ENCODE results near the gene MYO9B. TPM values are rescaled to one million over a fixed set of nuclear protein-coding genes. Genes with fewer than 3 reads are reported as not detected.
"Not testable (repeated sequence)": the region's sequence is repeated elsewhere in the genome, so short reads cannot be mapped to it uniquely, and the experiment has no call there.

MYO9B gene
- total RNA-seq, 1 donor from 2014 or later: 30.7 TPM

DNA sequence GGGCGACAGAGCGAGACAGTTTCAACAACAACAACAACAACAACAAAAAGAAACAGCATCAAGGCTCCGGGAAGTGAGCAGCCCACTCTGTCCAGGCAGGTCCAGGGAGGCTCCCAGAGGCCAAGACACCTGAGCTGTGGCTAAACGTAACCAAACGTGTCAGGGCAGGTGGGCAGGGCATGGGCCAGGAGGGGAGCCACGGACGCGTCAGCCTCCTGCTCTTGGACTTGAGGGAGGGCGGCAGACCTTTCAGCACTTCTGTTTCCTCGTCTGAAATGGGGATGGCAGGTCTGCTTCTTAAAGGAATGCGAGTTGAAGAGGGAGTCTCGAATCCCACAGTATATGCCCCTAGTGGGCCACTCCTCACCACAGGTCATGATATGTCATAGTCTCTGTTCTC, 53.8 kb downstream of the MYO9B start:
- intact Hi-C loops (cut with micrococcal nuclease): no loop called here
- TF ChIP-seq, protein P1, sequence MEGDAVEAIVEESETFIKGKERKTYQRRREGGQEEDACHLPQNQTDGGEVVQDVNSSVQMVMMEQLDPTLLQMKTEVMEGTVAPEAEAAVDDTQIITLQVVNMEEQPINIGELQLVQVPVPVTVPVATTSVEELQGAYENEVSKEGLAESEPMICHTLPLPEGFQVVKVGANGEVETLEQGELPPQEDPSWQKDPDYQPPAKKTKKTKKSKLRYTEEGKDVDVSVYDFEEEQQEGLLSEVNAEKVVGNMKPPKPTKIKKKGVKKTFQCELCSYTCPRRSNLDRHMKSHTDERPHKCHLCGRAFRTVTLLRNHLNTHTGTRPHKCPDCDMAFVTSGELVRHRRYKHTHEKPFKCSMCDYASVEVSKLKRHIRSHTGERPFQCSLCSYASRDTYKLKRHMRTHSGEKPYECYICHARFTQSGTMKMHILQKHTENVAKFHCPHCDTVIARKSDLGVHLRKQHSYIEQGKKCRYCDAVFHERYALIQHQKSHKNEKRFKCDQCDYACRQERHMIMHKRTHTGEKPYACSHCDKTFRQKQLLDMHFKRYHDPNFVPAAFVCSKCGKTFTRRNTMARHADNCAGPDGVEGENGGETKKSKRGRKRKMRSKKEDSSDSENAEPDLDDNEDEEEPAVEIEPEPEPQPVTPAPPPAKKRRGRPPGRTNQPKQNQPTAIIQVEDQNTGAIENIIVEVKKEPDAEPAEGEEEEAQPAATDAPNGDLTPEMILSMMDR (IDR thresholded peaks at IDR 0.05; ENCODE audit: borderline replicate concordance): no peak

DNA sequence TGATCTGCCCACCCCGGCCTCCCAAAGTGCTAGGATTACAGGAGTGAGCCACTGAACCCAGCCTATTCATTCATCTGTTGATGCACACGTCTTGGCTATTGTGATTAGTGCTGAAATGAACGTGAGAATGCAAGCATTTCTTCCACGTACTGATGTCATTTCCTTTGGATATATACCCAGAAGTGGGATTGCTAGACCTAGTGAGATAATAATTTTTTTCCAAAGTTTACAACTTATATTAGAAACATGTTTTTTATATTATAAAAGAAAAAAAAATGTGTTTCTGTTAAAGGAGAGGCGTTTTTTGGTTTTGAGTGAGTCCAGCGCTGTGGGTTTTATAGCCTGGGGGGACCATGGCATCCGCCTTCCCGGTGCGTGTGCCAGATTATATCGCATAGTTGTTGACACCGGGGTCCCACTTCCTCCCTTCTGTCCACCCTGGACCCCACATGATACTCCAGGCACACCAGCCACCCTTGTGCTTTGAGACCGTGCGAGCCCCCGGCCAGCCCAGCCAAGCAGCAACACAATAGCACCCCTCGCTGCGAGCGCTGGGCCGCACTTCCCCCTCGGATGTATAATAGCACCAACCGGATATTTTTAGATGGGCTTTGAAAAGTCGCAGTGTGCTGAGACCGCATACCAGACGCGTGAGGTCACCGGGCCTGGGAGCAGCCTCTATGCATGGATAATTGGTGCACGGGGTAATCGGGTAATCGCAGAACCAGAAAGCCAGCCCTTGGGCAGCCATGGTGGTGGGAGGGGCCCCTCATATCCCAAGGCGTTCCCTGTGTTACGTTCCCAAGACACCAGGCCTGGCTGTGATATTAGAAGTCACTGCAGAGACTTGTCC, 59.6 kb downstream of the MYO9B start:
- peak overlapping the region; percentile 98 for H3K27ac ChIP-seq (replicated peaks)
- no peaks in the 10 kb centered on the region for H3K36me3 ChIP-seq
- peak; percentile 94 for DNase-seq
- no peaks in the 10 kb centered on the region for H3K27me3 ChIP-seq (ENCODE audit: low read depth)
- TF ChIP-seq, protein P1 (IDR thresholded peaks at IDR 0.05; ENCODE audit: borderline replicate concordance): peak; percentile 63
- intact Hi-C loops (cut with micrococcal nuclease): no loop called here
- peak overlapping the region; percentile 51 for H3K4me3 ChIP-seq
- H3K9me3 ChIP-seq (replicated peaks): no peaks in the 10 kb centered on the region
- H3K4me1 ChIP-seq: peaks cover 54% of the 10 kb centered on the region

More for the DNA sequence above, 53.8 kb downstream of the MYO9B start:
- Histone ChIP-seq H3K4me1 (peaks cover 20% of the 10 kb centered on the region), H3K9me3 (replicated peaks) (no peaks in the 10 kb centered on the region), H3K27ac (replicated peaks) (no peak overlapping the region), H3K4me3 (no peak overlapping the region), H3K36me3 (no peaks in the 10 kb centered on the region), H3K27me3 (ENCODE audit: low read depth) (no peaks in the 10 kb centered on the region)
- no peak for DNase-seq

DNA sequence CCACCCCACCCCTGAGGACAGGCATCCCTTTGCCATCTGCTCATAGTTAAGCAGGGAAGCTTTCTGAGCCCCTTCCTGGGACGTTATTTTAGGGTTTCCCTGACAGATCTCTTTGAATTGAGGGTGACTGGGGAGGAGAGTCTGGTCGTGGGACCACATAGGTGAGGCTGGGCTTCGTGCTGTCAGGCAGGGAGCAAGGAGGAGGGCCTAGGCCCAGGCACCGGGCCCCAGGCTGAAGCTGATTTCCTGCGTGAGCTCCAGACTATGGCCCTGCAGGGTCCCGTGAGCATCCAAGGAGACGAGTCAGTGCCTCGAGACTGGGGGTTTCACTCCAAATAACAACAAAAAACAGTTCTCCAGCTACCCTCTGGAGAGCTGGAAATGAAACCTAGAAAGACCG, 60.4 kb downstream of the MYO9B start:
- H3K27ac ChIP-seq (replicated peaks): peak overlapping the region; percentile 98
- peak overlapping the region; percentile 51 for H3K4me3 ChIP-seq
- H3K9me3 ChIP-seq (replicated peaks): no peaks in the 10 kb centered on the region
- no peak for DNase-seq
- intact Hi-C loops (cut with micrococcal nuclease): no loop called here
- peaks cover 57% of the 10 kb centered on the region for H3K4me1 ChIP-seq
- TF ChIP-seq, protein P1 (IDR thresholded peaks at IDR 0.05; ENCODE audit: borderline replicate concordance): no peak
- H3K27me3 ChIP-seq (ENCODE audit: low read depth): no peaks in the 10 kb centered on the region
- no peaks in the 10 kb centered on the region for H3K36me3 ChIP-seq

DNA sequence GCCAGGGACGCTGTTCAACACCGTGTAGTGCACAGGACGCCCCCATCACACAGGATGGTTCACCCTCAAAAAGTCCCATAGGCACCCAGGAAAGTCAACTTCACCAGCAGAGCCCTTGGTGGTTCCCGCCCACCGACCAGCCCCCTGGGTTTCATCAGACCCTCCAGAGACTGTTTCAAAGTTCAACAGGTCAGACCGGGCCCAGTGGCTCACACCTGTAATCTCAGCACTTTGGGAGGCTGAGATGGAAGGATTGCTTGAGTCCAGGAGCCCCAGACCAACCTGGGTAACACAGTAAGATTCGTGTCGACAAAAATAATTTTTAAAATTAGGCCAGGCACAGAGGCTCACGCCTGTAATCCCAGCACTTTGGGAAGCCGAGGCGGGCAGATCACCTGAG, 61.0 kb downstream of the MYO9B start:
- TF ChIP-seq, protein P1 (IDR thresholded peaks at IDR 0.05; ENCODE audit: borderline replicate concordance): no peak

DNA sequence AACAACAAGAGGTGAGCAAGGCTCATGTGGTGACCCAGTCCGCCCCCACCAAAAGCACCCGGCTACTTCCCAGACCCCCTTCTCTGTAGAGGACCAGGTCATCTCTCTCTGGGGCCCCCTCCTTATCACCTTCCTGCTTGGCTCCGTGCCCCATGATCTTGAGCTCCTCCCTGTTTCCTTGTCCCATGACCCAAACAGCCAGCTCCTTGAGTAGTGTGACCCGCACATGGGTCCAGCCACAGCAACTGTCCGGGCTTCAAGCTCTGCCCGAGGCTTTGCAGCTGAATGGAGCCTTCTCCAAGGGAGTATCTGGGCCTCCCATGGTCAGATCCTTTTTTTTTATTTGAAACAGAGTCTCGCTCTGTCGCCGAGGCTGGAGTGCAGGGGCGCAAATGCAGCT, 61.8 kb downstream of the MYO9B start:
- no peaks in the 10 kb centered on the region for H3K9me3 ChIP-seq (replicated peaks)
- H3K36me3 ChIP-seq: no peaks in the 10 kb centered on the region
- peak overlapping the region; percentile 98 for H3K27ac ChIP-seq (replicated peaks)
- H3K27me3 ChIP-seq (ENCODE audit: low read depth): no peaks in the 10 kb centered on the region
- peaks cover 65% of the 10 kb centered on the region for H3K4me1 ChIP-seq
- DNase-seq: peak; percentile 39
- intact Hi-C loops (cut with micrococcal nuclease): no loop called here
- TF ChIP-seq, protein P1 (IDR thresholded peaks at IDR 0.05; ENCODE audit: borderline replicate concordance): no peak
- no peak overlapping the region for H3K4me3 ChIP-seq

More for the DNA sequence above, 61.0 kb downstream of the MYO9B start:
- H3K9me3 ChIP-seq (replicated peaks): no peaks in the 10 kb centered on the region
- no peaks in the 10 kb centered on the region for H3K36me3 ChIP-seq
- intact Hi-C loops (cut with micrococcal nuclease): no loop called here
- H3K27me3 ChIP-seq (ENCODE audit: low read depth): no peaks in the 10 kb centered on the region
- no peak for DNase-seq
- peak overlapping the region; percentile 98 for H3K27ac ChIP-seq (replicated peaks)
- peaks cover 63% of the 10 kb centered on the region for H3K4me1 ChIP-seq
- H3K4me3 ChIP-seq: no peak overlapping the region

DNA sequence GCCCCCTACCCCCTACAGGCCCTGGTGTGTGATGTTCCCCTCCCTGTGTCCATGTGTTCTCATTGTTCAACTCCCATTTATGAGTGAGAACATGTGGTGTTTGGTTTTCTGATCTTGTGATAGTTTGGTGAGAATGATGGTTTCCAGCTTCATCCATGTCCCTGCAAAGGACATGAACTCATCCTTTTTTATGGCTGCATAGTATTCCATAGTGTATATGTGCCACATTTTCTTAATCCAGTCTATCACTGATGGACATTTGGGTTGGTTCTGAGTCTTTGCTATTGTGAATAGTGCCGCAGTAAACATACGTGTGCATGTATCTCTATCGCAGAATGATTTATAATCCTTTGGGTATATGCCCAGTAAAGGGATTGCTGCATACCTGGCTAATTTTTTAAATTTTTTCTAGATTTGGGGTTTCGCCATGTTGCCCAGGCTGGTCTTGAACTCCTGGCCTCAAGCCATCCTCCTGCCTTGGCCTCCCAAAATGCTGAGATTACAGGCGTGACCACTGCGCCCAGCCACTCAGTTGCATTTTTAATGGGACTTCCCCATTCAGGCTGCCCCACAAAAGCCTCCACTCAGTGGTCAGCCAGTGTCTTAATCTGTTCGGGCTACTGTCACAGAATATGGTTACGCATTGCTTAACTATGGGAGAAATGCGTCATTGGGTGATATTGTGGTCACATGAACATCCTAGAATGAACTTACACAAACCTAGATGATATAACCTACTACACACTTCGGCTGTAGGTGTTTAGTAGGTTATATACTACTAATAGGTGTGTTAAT, 62.7 kb downstream of the MYO9B start:
- H3K4me3 ChIP-seq; intact Hi-C loops (cut with micrococcal nuclease): not testable (repeated sequence)
- H3K4me1 ChIP-seq: peaks cover 71% of the 10 kb centered on the region

More for the DNA sequence above, 62.7 kb downstream of the MYO9B start:
- not testable (repeated sequence) for H3K36me3 ChIP-seq; H3K27me3 ChIP-seq (ENCODE audit: low read depth); H3K9me3 ChIP-seq (replicated peaks); DNase-seq
- peak overlapping the region; percentile 98 for H3K27ac ChIP-seq (replicated peaks)
